DMS53 treated with DMSO at 0.1 percent for 48 hours (cell line): ENCODE measurements around the gene OR10AD1.
A peak's percentile ranks its signal among the peaks of the same experiment; 100 is the strongest.

Experiments used
- DNase-seq: peaks from one replicate; lab custom pipeline; 2025; ENCODE audit not compliant: unreplicated experiment; lab: John Stamatoyannopoulos, UW

OR10AD1 gene

DNA sequence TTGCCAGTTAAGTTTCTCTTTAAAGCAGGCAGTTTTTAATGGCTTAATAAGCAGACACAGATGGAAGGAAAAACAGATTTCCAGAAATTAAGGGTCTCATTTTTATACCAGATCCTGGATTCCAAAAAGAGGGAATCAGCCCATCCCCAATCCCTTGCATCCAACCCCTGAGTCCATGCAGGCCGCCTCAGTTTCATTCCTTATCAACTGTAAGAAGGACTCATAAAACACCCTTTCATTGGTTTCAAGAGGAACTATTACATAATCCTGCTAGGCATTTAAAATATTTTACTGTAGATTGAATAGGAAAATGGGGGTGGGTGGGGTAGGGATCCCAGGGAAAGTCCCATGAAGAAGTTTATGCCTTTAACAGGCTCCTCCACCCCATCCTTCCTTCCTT lies 10.2 kb downstream of the OR10AD1 start:
- no peak for DNase-seq

DNA sequence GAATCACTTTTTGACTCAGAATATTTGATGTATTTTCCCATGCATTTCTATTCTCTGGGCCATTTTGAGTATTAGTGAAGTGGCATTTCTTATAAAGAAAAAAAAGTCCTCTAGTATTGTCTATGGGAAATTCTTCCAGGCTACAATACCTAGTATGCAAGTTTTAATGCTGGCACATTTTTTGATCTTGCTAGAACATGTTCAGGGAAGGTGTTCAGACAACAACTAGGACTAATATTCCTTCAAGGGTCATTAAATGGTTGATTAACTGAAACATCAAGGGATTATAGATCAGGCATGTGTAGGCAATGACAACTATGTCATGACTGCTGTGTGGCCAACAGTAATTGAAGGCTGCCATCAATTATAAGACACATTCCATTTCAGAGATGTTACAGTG lies 12.0 kb downstream of the OR10AD1 start:
- DNase-seq: no peak

DNA sequence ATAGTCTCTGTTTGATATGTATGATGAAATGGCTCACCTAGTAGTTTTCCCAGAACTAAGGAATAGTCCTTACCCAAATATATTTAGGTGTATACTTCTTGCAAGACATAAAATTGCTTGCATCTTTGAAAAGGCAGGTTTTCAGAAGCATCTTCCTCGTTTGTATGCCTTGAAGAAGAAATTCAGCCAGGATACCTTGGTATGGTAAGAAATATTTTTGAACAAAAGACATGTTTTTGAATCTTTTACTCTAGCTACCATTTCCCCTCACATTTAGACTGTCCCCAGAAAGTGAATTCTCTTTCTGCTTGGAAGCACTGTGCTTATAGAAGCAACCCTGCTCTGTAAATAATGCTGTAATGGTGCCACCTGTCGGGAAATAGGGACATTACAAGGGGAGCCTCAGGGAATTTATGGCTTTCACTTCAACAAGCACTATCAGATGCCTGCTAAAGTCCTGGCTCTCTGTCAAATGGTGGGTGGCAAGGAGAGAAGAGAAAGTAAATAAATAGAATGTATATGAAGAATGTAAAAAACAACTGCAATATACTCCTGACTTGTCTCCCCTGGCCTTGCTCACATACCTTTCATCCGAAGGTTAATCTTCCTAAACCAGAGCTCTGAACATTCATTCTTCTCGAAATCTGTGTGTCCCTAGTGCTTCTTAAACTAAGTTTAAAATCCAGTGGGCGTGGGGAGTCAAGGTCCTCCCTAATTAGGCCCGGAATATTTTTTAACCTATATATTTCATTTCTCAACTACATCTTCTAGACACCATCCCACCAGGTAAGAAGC lies 13.6 kb downstream of the OR10AD1 start:
- peak; percentile 90 for DNase-seq

GRCh38 chr12:48187916-48188695 lies 15.0 kb downstream of the OR10AD1 start:
- no peak for DNase-seq

DNA sequence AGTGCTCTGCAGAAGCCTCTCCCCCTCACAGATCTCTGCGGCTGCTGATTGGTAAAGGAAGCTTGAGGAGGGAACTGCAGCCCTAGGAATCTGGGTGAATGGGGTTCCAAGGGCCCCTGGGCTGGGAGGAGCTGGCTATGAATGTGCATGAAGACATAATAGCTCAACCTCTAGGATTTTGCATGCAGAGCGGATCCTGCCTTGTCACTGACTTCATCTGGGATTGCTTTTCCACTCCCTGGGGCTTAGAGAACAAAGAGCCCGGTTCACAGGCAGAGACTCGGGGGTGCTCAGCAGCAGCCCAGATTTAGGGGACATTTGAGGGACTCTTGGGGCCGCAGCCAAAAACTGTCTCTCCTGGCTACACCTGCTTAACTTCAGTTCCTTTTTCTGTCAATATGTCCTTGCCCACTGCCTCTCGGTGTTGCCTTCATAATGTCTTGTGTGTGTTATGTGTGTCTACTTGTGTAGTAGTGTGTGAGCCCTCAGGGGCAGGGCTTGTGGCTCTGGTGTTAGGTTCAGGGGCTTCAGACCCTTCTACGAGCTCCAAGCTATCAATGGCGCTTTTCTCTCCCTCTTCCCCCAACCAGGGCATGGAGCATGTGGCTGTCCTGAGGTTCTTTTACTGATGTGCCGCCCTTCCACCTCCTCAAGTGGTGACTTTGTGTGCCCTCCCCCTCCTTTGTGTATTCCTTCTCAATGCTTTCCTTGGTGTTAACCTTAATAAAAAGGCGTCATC lies 17.7 kb downstream of the OR10AD1 start:
- DNase-seq: no peak

- no peak for DNase-seq
Measured at GRCh38 chr12:48184549-48184922, 18.6 kb downstream of the OR10AD1 start.

GRCh38 chr12:48183876-48184548 lies 19.1 kb downstream of the OR10AD1 start:
- DNase-seq: no peak

DNA sequence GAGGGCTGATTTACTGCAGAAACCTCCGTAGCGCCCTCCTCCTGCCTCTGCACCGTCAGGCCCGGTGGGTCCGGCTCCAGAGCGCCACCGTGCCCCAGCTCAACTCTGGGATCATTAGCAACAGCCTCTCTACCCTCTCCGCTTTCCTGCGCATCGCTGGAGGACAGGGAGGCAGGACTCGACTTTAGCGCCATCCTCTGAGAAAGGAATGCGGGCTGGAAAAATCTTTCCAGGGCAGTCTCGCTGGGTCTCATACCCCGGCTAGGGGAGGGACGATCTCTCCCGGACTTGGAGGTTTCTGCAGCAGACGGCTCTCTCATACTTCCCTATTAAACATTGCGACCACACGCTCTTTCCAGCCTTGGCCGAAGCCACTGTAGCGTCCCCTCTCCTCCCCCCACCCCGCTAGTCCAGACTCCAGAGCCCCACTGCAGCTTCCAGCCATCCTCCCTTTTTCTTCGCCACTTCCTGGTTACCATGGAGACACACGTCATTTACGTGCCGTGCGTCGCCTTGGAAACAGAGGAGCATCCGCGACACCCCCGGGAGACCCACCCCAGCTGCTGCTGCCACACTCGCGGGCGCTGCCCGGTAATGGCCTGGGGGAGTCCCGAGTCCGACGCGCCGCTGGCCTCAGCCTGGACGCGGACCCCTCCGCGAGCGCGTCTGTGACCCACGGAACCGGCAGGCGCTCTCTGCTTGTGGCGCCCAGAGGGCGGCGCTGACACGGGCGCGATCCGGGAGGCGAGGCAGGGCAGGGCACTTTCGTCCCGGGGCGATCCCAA lies 19.8 kb downstream of the OR10AD1 start, which contains the start of gene CCDC184:
Gene CCDC184, plus strand, starts transcription at position 554 of the 785 bp plus-strand sequence. CDS start 479 bp downstream, outside the sequence.
- peak; percentile 88 for DNase-seq

GRCh38 chr12:48182631-48183030 lies 20.5 kb downstream of the OR10AD1 start:
- no peak for DNase-seq

GRCh38 chr12:48180857-48181495 lies 22.1 kb downstream of the OR10AD1 start:
- no peak for DNase-seq

DNA sequence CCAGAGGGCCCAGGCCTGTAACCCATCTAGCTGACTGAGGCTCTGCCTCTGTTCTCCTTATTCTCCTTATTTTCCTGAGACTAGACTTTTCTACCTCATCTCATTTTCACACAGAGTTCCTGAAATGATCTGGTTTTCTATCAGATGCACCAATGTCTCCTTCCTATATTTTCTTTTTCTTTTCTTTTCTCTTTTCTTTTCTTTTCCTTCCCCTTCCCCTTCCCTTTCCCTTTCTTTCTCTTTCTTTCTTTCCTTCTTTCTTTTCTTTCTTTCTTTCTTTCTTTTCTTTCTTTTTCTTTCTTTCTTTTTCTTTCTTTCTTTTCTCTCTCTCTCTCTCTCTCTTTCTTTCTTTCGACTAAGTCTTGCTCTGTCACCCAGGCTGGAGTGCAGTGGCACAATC lies 22.7 kb downstream of the OR10AD1 start:
- no peak for DNase-seq

DNA sequence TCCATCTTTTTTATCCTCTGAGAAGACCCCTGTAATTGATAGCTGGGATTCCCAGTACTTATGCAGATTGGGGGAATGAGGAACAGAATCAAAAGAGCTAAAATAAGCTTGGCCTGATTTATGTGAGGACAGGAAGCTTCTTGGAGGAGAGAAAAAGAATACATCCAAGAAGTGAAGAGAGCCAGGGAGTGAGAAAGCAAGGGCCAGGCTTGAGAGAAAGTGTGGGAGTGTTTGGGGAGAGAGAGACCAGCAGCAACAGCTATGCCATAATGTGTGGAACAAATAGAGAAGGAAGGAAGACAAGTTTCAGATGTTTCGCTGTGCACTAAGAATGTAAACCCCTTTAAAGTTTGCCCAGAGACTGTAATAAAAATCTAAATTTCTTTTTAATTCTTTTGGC lies 23.6 kb downstream of the OR10AD1 start:
- no peak for DNase-seq

DNA sequence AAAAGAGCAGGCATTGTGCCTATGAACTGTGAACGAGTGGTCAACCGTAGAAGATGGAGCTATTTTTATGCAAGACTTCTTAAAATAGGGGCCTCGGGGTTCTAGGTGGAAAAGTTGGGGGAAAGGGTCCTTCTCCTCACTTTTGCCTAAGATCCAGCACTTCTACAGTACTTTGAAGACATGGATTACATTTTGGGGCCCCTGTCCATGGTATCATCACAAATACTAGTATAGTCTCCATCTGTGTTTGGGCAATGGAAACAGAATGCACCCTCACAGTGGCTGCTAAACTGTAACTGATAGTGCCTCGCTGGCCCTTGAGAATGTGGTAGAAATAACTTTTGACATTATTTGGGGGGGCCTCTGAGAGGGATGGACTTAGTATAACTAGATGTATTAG lies 25.1 kb downstream of the OR10AD1 start:
- no peak for DNase-seq

DNA sequence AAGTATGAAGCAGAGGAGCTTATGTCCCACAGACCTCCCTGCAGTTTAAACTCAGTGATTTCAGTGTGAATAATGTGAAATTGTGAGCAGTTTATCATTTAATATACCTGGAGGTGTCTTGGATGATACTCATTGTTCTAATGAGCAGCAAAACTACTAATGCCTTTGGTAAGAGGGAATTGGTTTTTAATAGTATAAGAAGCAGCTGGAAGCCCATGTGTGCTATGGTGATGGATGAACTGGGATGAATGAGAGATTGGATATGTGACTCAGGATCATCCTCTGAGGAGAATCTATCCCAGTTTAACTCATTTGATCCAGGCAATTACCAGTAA lies 26.7 kb downstream of the OR10AD1 start:
- DNase-seq: no peak

- DNase-seq: no peak
Measured at GRCh38 chr12:48175613-48176416, 27.3 kb downstream of the OR10AD1 start.

GRCh38 chr12:48169011-48169410 lies 34.1 kb downstream of the OR10AD1 start:
- no peak for DNase-seq

- peak; percentile 76 for DNase-seq
Measured at GRCh38 chr12:48165089-48165981, 37.8 kb downstream of the OR10AD1 start.

DNA sequence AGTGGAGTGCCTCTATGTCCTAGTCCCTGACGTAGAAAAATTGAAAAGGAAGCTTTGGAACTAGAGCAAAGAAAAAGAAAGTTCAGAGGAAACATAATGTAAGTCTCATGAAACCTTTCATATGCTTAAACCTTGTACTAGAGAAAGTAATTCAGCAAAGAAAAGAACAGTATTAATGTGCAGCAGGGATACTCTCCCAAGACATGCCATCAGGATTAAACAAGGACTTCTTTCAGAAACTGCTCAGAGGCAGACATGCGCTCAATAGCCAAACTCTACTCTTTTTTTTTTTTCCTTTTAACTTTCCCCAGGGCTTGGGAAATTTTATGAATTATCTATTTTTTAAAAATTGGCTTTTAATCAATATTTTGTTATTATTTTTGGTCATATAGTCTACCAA lies 38.6 kb downstream of the OR10AD1 start:
- DNase-seq: no peak
